DMS 273 (cell line): ENCODE results near the gene ZNRF2.

ENCODE experiments used
- DNase-seq: peaks from one replicate; lab custom pipeline; 2025; ENCODE audit not compliant: unreplicated experiment; lab: John Stamatoyannopoulos, UW

Gene ZNRF2

DNA sequence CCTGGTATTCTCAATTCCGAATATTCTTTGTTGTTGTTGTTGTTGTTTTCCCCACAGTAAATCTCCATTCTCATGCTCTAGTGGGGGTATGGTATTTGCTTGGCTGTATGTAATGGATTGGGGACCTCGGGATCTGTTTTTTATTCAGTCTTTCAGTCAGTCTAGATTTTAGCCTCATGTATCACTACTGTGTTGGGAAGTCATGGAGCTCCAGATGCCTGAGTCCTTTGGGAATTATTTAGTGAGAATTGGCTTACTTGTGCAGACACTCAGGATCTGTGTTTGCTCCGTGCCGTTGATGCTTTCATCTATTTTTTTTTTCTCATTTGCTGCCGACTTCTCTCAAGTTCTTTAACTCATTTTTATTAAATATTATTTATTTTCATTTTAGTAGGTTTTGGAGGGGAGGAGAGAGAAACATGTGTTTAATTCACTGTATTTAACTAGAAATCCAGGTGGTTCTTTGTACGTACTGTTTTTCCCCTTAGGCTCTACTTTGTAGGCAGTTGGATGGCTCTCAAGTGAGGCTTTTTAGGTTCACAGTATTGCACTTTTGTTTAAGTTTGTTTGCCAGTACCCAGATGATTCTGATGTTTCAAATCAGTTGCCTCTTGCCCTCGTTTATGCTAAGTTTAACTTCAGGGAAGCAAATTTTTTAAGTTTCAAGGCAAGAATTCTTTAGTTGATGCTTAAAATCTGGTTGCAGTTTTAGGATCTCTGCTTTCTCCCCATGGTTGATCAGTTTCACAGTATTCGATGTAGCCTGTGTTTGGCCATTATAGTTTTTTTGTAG lies 36.9 kb downstream of the ZNRF2 start:
- DNase-seq, result peak; percentile 90

DNA sequence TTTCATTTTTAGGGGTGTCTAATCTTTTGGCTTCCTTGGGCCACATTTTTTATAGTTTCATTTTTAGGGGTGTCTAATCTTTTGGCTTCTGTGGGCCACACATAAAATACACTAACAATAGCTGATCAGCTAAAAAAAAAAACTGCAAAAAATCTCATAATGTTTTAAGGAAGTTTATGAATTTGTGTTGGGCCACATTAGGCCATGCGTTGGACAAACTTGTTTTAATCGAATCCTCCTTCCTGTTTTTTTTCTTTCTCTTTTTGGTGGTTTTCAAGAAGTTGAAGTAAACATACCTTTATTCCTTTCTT lies 37.4 kb downstream of the ZNRF2 start:
- DNase-seq, result no peak

DNA sequence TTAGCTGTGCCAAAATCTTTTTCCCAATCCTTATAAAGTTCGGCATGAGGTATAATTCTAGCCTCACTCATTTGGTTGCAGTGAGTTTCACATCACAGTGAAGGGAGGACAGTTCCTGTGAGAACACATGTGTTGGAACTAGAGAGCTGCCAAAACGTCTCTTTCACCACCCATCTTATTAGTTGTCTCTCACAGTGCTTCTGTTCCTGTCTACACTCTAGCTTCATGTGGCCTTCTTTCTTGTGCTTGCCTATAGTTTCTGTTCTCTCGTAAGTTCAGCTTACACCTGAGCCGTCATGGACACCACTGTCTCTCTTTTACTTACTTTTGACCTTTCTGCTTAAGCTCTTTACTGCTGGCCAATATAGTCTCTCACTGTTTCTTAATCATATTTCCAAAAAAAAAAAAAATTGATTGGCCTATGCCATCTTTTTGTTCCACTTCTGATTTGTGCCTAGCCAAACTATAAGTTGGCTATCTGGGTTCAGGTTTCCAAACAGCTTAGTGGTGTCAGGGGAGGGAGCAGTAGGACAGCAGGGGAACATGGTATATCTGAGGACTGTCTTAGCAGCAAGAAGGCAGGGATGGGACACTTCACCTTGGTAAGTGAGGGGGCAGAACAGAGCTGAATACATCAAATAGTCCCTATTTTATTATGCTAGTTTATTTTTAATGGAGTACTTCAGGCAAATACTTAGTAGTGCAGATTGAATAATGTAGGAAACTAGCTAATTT lies 38.0 kb downstream of the ZNRF2 start:
- peak; percentile 83 for DNase-seq

DNA sequence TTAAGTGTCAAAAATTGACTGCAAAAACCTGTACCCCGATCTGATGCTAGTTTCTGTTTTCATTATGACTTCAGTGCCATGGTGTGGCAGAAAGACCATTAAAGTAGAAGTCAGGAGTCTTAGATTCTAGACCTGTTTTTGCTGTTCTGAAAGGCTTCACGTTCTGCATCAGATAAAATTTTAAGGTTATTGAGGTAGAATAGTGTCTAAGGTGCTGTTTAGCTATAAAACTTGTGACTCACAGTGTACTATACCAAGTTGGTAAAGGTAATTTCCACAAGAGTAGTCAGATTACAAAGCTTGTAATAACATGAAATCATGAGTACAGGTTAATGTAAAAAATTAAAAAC lies 38.6 kb downstream of the ZNRF2 start:
- no peak for DNase-seq

DNA sequence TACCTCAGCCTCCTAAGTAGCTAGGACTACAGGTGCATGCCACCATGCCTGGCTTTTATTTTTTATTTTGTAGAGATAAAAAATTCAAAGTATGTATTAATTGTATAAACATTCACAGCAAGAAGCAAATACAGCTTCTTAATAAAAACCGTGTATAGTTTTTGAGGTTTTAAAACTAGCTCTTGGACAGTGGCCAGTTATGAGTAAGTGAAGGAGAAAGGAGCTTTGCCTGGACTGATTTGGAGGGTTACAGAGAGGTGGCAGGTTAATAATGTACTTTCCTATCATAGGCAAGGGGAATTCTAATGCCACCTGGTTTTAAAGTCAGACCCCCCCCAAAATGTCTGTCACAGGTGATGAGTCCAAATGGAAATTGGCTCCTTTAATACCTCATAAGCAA lies 43.4 kb downstream of the ZNRF2 start:
- DNase-seq, result peak; percentile 37

DNA sequence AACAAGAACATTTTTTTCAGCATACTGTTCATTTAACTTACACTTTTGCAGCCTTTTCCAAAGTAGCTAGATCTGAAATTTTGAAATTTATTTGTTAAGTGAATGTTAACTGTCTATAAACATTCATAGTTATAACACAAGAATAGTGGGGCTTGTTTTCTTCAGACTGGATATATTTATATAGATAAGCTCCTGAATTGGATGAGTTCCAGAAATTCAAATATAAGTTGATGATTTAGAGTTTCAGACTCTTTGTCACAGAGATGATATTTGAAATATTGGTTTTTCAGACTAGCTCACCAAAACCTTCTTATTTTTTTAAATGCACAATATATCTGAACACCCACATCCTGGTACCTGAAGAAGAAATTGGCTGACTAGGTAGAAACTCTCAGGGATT lies 44.0 kb downstream of the ZNRF2 start:
- no peak for DNase-seq

DNA sequence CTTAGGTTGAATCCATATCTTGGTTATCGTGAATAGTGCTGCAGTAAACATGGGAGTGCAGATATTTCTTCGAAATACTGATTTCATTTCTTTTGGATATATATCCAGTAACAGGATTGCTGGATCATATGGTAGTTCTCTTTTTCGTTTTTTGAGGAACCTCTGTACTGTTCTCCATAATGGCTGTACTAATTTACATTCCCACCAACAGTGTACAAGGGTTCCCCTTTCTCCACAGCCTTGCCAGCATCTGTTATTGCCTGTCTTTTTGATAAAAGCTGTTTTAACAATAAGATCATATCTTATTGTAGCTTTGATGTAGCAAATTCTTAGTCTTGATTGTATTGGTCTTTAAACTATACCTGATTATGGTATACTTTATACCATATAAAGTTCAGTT lies 45.3 kb downstream of the ZNRF2 start:
- no peak for DNase-seq

DNA sequence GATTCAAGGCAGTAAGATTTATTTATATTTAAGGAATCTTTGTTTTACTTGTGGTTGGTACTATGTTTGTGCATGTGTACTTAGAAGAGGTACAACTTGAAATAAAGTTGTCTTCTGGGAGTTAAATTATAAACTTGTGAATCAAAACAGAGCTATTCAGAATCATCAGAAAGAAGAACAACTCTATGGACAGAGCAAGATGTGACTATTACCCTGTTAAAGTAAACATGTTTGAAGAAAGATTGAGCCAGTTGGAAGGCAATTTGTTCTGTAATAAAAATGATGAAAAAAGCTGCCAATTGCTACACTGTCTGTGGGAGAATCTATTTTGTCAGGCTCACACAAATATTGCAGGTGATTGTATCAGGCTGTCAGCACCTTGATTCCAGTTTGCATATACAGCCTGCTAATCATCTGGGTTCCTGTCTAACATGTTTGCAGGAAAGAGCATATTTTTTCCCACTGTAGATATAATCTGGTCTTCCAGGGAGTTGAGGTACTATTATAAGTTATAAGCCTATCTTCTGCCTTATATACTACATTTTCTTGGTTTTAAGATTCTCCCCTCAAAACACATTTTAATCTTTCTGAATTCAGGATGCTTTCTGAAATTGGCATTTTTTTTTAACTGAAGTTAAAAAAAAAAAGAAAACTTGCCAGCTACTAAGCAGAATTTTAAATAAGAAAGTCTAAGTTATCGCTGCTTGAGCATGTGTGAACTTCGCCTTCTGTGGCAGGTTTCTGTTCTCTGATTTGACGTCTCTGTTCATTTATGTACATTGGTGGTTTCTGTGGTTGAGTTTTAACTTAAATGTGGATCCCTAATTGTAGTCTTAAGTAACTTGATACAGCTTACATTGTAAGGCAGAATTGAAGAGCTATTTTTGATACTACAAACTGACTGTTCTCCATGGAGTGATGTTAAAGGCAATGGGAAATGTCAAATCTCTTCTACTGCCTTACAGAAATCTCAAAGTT lies 46.0 kb downstream of the ZNRF2 start:
- DNase-seq, result no peak

DNA sequence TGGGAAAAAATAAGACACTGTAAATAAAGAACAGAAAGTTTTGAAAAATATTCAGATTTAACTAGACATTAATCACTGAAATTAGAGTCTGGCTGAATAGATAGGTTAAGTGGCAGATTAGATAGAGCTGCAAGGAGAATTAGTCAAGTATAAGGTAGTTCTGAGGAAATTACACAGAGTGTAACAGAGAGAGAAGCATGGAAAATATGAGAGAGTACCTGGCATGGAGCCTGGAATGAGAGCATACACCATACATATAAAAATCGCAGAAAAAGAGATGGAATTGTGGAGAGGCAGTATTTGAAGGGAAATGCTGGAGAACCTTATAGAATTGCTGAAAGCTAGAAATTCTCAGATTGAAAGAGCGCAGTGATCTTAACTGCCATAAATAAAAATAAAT lies 46.9 kb downstream of the ZNRF2 start:
- no peak for DNase-seq

DNA sequence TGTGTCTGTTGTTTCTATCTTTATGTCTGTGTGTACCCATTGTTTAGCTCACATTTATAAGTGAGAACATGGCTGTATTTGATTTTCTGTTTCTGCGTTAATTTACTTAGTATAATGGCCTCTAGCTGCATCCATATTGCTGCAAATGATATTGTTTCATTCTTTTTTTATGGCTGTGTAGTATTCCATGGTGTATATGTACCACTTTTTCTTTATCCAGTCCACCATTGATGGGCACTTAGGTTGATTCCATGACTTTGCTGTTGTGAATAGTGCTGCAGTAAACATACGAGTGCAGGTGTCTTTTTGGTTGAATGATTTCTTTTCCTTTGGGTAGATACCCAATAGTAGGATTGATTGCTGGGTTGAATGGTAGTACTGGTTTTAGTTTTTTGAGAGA lies 48.2 kb downstream of the ZNRF2 start:
- DNase-seq, result no peak

DNA sequence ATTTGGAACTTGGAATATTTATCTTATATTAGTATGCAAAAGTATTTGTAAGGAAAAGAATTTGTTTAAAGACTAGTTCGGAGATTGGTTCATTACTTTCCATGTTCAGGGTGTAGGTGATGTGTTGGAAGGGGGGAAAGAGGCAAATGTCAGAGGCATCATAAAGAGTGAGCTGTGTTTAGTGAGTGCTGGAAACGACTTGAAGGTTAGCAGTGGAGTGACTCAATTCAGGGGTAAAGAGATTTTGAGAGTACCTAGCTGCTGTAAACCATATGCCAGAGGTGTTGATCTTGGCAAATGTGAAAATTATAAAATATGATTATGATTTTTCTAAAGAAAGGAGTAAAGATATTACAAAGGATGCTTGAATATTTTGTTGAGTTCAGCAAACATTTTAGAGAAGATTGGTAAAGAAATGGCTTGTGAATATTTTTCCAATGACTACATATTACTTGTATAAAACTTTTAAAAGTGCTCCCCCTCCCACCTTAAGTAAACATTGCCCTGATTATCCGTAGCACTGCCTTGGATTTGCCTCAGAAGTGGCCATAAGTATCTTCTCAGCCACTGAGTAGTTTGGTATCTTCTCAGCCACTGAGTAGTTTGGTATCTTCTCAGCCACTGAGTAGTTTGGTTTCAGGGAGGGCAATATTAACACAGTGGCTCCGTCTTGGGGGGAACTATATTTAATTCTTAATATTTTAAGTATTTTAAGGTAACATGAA lies 51.5 kb downstream of the ZNRF2 start:
- DNase-seq, result no peak

DNA sequence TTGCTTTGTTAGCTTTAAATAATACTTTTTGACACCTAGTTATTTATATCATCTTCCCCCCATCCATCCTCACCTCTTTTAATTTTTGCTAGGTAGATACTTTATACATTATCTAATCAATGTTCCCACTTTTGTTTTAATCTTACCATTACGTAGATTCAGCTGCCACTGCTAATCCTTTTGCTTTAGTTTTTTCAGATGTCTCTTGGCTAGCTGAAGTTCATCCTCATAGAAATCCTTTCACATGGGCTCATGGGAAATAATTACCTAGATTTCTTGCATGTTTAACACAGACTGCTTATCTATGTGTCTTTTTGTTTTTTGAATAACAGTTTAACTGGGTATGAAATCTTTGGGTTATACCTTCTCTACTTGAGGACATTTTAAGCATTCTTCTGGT lies 60.1 kb downstream of the ZNRF2 start:
- no peak for DNase-seq

DNA sequence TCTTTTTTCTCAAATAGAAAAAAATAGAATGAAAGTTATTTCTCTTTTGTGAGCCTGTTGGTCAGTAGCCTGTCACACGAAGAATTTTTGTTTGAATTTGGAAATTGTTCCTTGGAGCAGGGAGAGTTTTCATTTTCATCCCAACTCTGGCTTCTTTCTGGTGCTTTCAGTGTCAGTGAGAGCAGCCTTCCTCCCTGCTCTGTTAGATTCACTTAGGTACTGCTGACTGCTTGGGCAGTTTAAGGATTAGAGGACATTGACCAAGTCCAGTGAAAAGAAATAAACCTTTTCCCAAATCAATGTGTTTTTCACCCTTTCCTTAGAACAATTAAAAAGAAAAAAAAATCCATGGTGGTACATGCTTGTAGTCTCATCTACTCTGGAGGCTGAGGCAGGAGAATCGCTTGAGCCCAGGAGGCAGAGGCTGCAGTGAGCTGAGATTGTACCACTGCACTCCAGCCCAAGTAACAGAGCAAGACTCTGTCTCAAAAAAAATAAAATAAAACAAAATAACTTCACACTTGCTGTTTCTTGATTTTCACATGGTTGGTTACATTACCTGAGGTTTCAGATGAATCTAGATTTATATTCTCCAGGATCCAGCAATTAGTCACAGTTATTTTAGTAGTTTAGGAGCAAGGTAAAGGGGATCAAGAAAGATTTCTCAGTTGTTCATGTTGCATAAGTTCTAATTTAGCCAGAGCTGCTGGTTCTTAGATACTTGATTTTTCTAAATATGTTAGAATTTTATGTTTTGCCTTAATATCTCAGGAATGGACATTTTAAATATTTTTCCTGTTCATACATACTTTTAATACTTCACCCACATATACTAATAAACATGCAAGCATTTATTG lies 63.1 kb downstream of the ZNRF2 start:
- no peak for DNase-seq

DNA sequence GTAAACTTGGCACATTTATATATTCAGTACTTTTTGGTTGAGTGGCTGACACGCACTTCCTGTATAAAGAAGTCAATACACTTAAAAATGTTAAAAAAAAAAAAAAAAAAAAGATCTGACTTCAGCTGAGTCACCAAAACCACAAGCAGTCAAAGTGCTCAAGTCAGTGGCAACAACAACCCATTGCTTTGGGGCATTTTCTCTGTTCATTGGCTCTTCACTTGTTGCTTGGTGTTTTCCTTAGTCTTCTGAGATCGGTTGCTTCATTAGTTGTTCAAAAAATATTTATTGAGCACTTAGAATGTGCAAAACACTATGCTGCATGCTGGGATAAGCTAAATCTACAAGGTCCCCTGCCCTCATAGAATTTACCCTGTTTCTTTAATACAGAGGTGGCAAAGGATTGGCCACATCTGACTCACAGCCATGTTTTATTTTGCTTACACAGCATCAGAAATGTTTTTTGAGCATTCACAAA lies 63.7 kb downstream of the ZNRF2 start:
- DNase-seq, result no peak

DNA sequence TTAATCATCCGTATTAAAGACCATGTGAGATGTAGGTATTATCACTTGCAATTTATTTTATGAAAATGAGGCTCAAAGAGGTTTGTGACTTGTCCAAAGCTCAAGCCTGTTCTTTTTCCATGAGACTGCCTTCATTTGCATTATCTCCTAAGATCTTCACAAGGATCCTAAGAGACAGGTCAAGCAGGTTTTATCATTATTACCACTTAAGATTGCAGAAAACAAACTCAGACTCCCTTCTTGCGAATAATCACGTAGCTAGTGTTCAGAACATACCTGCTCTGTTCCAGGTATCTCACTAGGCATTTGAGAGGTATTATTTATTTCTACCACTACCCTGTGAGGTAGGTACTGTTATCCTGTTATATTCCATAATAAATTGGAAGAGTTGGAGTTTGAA lies 64.8 kb downstream of the ZNRF2 start:
- no peak for DNase-seq

DNA sequence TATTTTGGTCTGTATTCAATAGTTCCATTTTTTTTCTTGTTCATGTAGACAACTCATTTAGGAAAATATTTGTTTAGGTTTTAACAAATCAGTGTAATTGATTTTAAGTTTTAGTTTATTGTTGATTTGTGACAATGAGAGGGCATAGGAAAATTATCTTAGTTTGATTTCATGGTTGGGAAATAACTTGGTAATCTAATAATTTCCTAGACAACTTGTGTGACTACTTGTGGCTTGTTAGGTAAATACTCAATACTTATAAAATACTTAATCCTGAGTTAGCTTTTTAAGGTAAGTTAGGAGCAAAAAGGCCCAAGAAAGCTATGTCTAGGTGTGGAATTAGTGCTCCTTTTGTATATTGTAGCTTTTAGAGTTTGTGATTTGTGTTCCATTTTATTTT lies 65.4 kb downstream of the ZNRF2 start:
- DNase-seq, result no peak

DNA sequence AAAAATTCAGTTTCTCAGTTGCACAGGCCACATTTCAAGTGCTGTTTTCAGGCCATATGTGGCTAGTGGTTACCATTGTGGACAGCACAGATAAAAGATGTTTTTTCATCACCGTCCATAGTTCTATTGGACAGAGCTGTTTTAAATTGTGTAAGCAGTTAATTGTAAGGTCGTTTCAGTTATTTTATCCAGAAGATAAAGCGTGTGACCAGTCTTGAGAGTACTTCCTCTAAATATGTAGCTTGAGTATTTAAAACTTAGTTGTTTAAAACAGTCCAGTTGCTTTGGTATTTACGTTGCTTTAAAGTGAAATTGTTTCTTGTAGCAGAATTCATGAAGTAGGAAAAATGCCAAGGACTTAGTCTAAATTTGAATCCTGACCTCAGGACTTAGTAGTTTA lies 66.9 kb downstream of the ZNRF2 start:
- DNase-seq, result no peak

DNA sequence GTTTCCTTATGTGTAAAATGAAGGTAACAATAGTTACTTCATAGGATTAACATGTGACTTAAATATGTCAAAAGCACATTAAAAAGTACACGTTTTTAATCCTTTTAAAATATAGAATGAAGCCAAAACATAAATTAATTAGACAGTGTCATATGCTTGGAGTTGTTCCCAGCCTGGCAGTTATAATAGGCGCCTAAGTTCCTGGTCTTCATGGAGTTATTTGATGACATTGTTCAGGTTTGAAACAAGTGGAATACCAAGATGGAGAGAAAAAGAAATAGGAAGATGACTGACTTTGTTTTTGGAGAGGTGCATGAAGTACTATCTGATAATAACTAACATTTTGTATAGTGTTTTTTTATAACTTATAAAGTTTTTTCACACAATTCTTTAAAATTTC lies 67.3 kb downstream of the ZNRF2 start:
- peak; percentile 52 for DNase-seq

DNA sequence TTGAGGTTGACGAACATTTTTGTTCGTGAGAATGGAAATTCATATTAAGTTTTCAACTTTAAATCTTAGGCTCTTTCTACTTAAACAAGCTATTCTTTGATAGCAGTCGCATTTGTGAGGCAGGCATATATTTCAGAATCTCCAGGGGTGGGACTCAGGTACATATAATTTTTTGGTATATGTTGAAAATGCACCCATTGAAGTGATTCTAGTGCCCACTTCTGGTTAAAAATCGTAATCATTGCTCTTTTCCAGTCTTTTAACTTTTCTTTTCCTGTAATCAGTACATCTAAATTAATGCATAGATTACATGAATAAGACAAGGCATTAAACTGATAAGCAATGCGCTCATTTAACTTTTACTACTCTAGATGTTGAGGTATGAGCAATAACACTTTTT lies 67.8 kb downstream of the ZNRF2 start:
- no peak for DNase-seq

DNA sequence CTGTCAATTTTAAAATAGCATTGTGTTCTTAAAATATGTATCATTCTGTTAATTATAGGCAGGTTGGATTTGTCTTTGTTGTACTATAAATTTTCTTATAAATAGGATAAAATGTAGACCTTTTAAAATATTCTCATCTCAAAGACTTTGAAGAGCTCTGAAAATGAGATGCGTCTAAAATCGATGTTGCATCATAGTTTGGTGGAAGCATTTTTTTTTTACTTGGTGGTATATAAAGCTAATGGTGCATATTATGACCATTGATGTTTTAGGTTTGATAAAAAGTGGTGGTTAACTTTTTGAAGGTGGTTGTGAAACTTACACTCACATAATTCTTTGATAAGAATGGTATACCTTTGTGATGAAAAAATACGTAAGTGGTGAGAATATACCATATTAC lies 69.1 kb downstream of the ZNRF2 start:
- DNase-seq, result no peak
